PFSK-1 (cell line): Measurements from ENCODE around the gene ABCC4.

ENCODE experiments used
- FOXP2 ChIP-seq: optimal IDR thresholded peaks from 2 replicates; pipeline ENCODE3; 2011; ENCODE audit warnings: borderline replicate concordance, control low read depth, inconsistent platforms; ENCODE audit not compliant: insufficient read depth; ENCODE audit errors: extremely low read length, extremely low read depth
- POLR2AphosphoS5 ChIP-seq: IDR thresholded peaks from 2 replicates; pipeline ENCODE4 v1.6.1; 2012; ENCODE audit warnings: low read depth, mild to moderate bottlenecking, control low read depth, low read length, moderate library complexity
- SIN3A ChIP-seq: IDR thresholded peaks from 2 replicates; pipeline ENCODE4 v1.6.1; 2012; ENCODE audit warnings: mild to moderate bottlenecking, low read length, moderate library complexity, borderline replicate concordance; ENCODE audit not compliant: insufficient read depth
- TAF1 ChIP-seq: IDR thresholded peaks from 2 replicates; pipeline ENCODE4 v1.6.1; 2012; ENCODE audit warnings: low read length, control low read depth, borderline replicate concordance; ENCODE audit not compliant: insufficient read depth
- TF ChIP-seq, protein P1 (sequence below), 2 experiments: IDR thresholded peaks; 2 replicates each; pipeline versions ENCODE4 v1.6.1 to v1.8.0; 2011 to 2012; ENCODE audit warnings: low read depth in 2 of 2, low read length in 2 of 2, control low read depth in 1 of 2, inconsistent platforms in 1 of 2, mild to moderate bottlenecking in 1 of 2, moderate library complexity in 1 of 2; ENCODE audit not compliant: insufficient read depth in 1 of 2

DNA sequence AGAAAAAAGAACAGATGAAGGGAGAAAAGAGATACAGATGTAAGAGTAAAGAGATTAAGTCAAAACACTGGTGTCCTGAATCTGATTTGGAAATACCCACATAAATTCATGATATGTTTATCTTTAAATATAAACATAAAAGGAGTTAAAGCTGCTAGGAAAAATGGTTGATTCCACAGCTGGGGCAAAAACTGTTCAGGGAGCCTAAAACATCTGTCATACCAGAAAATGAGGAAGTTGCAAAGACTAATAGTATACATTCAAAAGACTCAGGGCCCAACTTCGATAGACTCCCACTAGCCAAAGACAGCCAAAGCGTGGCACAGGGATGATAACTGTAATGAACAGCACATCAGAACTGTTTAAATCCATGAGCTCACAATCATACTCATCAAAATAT is 62.0 kb downstream of the ABCC4 start:
- TF ChIP-seq SIN3A (no peak), POLR2AphosphoS5 (no peak), TAF1 (no peak), FOXP2 (no peak)
- TF ChIP-seq, protein P1, sequence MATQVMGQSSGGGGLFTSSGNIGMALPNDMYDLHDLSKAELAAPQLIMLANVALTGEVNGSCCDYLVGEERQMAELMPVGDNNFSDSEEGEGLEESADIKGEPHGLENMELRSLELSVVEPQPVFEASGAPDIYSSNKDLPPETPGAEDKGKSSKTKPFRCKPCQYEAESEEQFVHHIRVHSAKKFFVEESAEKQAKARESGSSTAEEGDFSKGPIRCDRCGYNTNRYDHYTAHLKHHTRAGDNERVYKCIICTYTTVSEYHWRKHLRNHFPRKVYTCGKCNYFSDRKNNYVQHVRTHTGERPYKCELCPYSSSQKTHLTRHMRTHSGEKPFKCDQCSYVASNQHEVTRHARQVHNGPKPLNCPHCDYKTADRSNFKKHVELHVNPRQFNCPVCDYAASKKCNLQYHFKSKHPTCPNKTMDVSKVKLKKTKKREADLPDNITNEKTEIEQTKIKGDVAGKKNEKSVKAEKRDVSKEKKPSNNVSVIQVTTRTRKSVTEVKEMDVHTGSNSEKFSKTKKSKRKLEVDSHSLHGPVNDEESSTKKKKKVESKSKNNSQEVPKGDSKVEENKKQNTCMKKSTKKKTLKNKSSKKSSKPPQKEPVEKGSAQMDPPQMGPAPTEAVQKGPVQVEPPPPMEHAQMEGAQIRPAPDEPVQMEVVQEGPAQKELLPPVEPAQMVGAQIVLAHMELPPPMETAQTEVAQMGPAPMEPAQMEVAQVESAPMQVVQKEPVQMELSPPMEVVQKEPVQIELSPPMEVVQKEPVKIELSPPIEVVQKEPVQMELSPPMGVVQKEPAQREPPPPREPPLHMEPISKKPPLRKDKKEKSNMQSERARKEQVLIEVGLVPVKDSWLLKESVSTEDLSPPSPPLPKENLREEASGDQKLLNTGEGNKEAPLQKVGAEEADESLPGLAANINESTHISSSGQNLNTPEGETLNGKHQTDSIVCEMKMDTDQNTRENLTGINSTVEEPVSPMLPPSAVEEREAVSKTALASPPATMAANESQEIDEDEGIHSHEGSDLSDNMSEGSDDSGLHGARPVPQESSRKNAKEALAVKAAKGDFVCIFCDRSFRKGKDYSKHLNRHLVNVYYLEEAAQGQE (IDR thresholded peaks at IDR 0.05; ENCODE audit: insufficient read depth in 1 of 2, low read depth in 2 of 2, low read length in 2 of 2) = no peak
